MCF 10A (cell line): ENCODE results near the gene TRPM1. TPM values are rescaled to one million over a fixed set of nuclear protein-coding genes. Genes with fewer than 3 reads are reported as not detected.
A peak's percentile ranks its signal among the peaks of the same experiment; 100 is the strongest.

Experiments used
- BruUV-seq: library from RNA; stranded (reverse); fragments of 400-500 nt; replicated peaks from 2 replicates; lab custom pipeline; 2021; lab: Mats Ljungman, UMichigan
- CTCF ChIA-PET: fragments of 300-600 bp; sonication (Branson Sonifier 250); formaldehyde crosslinking; extraction: SDS; loops from one replicate; lab custom pipeline; 2021; ENCODE audit warnings: antibody characterized with exemption, inconsistent platforms; lab: Yijun Ruan, JAX
- POLR2A ChIA-PET: fragments of 300-600, 350-650 bp; sonication (Branson Sonifier 250); formaldehyde crosslinking; extraction: SDS; loops from one replicate; lab custom pipeline; 2020; ENCODE audit warnings: antibody characterized with exemption, inconsistent platforms; lab: Yijun Ruan, JAX
- DNase-seq: peaks from one replicate; pipeline ENCODE4 v3.0.0-alpha.2; 2018; ENCODE audit not compliant: unreplicated experiment
- H3K27ac Mint-ChIP-seq: one replicate; pipeline ENCODE4 v1.8.0; 2022; ENCODE audit warnings: mild to moderate bottlenecking, low read depth, mixed read lengths; ENCODE audit not compliant: unreplicated experiment
- H3K27me3 Mint-ChIP-seq: one replicate; pipeline ENCODE4 v1.8.0; 2022; ENCODE audit warnings: mixed read lengths; ENCODE audit not compliant: insufficient read depth, unreplicated experiment
- H3K36me3 Mint-ChIP-seq: one replicate; pipeline ENCODE4 v1.8.0; 2022; ENCODE audit warnings: mild to moderate bottlenecking, moderate library complexity, mixed read lengths; ENCODE audit not compliant: insufficient read depth, unreplicated experiment
- H3K4me1 Mint-ChIP-seq: one replicate; pipeline ENCODE4 v1.8.0; 2022; ENCODE audit warnings: mixed read lengths; ENCODE audit not compliant: insufficient read depth, unreplicated experiment
- H3K4me3 Mint-ChIP-seq: one replicate; pipeline ENCODE4 v1.8.0; 2022; ENCODE audit warnings: mild to moderate bottlenecking, moderate library complexity, mixed read lengths; ENCODE audit not compliant: unreplicated experiment
- H3K9me3 Mint-ChIP-seq: one replicate; pipeline ENCODE4 v1.8.0; 2022; ENCODE audit warnings: mixed read lengths; ENCODE audit not compliant: unreplicated experiment
- CTCF ChIP-seq: fragments of 200-600 bp; IDR thresholded peaks from one replicate; pipeline ENCODE4 v1.8.0; 2022; ENCODE audit warnings: antibody characterized with exemption, mild to moderate bottlenecking; ENCODE audit not compliant: unreplicated experiment
- intact Hi-C: fragments of 100-400 bp; cut with micrococcal nuclease; formaldehyde crosslinking; loops from 2 replicates; pipeline ENCODE4 v1.14.1; 2022
- total RNA-seq: library from RNA; stranded (reverse); gene quantifications from 2 replicates; pipeline ENCODE4 v1.2.3, GENCODE V29; 2022

TRPM1 gene
- total RNA-seq, 1 experiment from 2014 or later = not detected

- no peak for DNase-seq
- Mint-ChIP-seq H3K4me3 (no peak overlapping the region), H3K27me3 (no peaks in the 10 kb centered on the region), H3K27ac (no peak overlapping the region), H3K4me1 (peaks cover 14% of the 10 kb centered on the region), H3K36me3 (no peaks in the 10 kb centered on the region), H3K9me3 (no peaks in the 10 kb centered on the region)
- BruUV-seq = no TSS peak
- ChIA-PET POLR2A (no interaction called here), CTCF (interaction anchor here (0.6 to 1.1 kb wide), 2 partner anchors 45 to 135 kb away, joined by 3 to 4 read pairs; no protein-coding TSS in a partner anchor)
- intact Hi-C loops = no loop called here
- TF ChIP-seq CTCF = no peak
Observed at GRCh38 chr15:31084176-31084575, 17.3 kb downstream of the TRPM1 start.

GRCh38 chr15:31083370-31083780 lies 18.1 kb downstream of the TRPM1 start:
- ChIA-PET CTCF (interaction anchor here (0.6 kb wide), 1 partner anchor 293 kb away, joined by 3 read pairs; no protein-coding TSS in a partner anchor), POLR2A (no interaction called here)
- BruUV-seq = no TSS peak
- no peak overlapping the region for H3K27ac Mint-ChIP-seq
- H3K9me3 Mint-ChIP-seq = no peaks in the 10 kb centered on the region
- no peak for TF ChIP-seq CTCF
- no peak for DNase-seq
- no peaks in the 10 kb centered on the region for H3K27me3 Mint-ChIP-seq
- H3K4me3 Mint-ChIP-seq = no peak overlapping the region
- intact Hi-C loops = no loop called here
- peaks cover 14% of the 10 kb centered on the region for H3K4me1 Mint-ChIP-seq
- no peaks in the 10 kb centered on the region for H3K36me3 Mint-ChIP-seq

DNA sequence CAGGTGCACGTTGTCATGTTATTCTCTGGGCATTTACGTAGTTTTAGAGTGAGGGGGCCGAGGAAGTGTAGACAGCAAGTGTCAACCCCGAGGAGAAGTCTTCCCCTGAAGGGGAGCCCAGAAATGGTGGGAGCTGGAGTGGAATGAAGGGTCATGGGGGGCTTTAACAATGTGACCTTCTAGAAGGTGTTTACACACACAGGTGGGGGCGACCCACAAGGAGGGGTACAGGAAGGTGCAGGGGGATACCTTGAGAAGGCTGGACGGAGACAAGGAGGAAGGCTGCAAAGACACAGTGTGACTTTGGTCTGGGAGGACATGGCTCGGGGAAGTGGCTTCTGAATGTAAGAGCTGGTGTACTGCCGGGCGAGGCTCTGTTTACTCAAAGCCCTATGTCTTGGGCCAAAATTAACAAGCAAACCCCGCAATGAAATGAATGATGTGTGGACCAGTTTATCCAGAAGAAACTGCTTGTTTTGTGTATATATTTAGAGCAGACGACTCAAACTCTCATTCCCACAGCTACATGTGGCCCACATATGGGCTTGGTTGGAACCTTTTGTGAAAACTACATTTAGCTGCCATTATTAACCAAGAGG lies 18.7 kb downstream of the TRPM1 start:
- no peak overlapping the region for H3K27ac Mint-ChIP-seq
- no TSS peak for BruUV-seq
- H3K36me3 Mint-ChIP-seq = no peaks in the 10 kb centered on the region
- ChIA-PET CTCF (interaction anchor here (0.6 kb wide), 1 partner anchor 293 kb away, joined by 3 read pairs; no protein-coding TSS in a partner anchor), POLR2A (no interaction called here)
- no peak for DNase-seq
- H3K4me3 Mint-ChIP-seq = no peak overlapping the region
- H3K4me1 Mint-ChIP-seq = peaks cover 14% of the 10 kb centered on the region
- H3K27me3 Mint-ChIP-seq = no peaks in the 10 kb centered on the region
- no peaks in the 10 kb centered on the region for H3K9me3 Mint-ChIP-seq
- intact Hi-C loops = no loop called here
- TF ChIP-seq CTCF = no peak

GRCh38 chr15:31081588-31082250 lies 19.8 kb downstream of the TRPM1 start:
- CTCF ChIA-PET = no interaction called here
- H3K27me3 Mint-ChIP-seq = no peaks in the 10 kb centered on the region
- intact Hi-C loops = no loop called here
- H3K4me3 Mint-ChIP-seq = no peak overlapping the region
- no peaks in the 10 kb centered on the region for H3K9me3 Mint-ChIP-seq
- POLR2A ChIA-PET = interaction anchor here (0.6 kb wide), 1 partner anchor 384 kb away, joined by 3 read pairs; no protein-coding TSS in a partner anchor
- H3K4me1 Mint-ChIP-seq = peaks cover 14% of the 10 kb centered on the region
- H3K36me3 Mint-ChIP-seq = no peaks in the 10 kb centered on the region
- DNase-seq = peak; percentile 53
- no peak for TF ChIP-seq CTCF
- H3K27ac Mint-ChIP-seq = no peak overlapping the region
- no TSS peak for BruUV-seq
